Stimulated activated naive CD8-positive, alpha-beta T cell treated with anti-CD3 and anti-CD28 coated beads, Interleukin-15, Interleukin-2, amounts not matched to agents 100 U/mL and 50 U/mL, for 24 hours (primary cell): ENCODE data around the gene VPS26C.

Source experiments
- ATAC-seq: fragments of 150-1000 bp; cut with Tn5 transposase; one replicate; pipeline ENCODE4 v1.10.0; 2021
- DNase-seq: peaks from one replicate; pipeline ENCODE4 v3.0.0; 2021

VPS26C gene

GRCh38 chr21:37264808-37265207, 2.3 kb downstream of the VPS26C start:
- no peak for ATAC-seq
- no peak for DNase-seq

- DNase-seq, result no peak
- ATAC-seq, result no peak
Measured at GRCh38 chr21:37263827-37264600, 3.1 kb downstream of the VPS26C start.

DNA sequence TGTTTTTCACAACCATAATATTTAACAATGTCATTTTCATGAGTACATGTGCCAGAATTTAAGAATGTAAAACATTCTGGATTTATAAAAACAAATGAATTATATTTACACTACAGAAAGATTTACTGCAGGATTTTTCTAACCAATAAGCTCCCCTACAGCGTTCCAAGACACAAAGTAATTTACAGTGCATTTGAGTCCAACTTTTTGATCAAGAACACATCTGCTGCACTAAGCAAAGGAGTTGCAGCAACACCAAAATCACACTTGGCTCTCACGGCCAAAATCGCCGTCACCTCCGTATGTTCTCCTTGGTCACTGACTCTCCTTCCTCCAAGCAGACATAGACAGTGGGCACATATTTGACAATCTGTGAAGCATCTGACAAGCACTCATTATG, 7.7 kb downstream of the VPS26C start:
- no peak for ATAC-seq
- DNase-seq, result no peak

DNA sequence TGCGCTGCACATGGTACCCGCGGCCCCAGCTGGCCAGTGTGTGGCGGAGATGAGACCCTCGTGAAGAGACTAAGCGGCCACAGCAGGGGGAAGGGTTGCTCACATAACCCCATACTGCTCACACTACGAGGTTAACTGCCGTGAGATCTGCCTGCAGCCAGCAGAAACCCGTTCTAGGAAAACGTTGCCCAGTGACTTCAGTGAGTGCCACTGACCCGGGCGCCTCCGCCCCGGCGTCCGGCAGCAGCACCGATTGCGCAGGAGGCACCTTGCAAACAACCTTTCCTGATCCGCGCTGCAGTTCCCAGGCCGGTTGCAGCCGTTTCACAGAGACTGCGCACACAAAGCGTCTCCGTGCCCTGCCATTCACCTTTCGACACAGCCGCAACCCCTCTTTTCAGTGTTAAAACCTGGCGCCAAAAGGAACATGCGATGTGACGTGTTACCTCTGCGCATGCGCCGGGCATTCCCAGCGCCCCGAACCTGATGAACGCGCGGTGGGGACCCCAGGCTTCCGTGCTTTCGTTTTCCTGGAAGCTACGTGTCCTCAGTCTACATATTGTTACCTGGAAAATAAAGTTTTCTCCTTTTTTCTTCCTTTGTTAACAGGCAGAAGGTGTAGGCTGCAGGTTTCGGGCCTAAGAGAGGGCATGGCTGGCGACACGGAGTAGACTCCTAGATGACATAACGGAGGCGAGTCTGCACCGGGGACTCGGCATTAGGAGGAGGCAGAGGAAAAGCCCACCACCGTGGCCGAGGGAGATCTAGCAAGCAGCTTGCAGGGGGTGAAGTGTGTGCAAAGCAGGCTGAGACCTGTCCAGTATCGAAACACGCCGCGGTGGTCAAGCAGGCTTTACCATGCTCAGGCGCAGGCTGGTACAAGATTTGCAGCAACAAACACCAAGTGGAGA, 8.9 kb downstream of the VPS26C start:
- peak; percentile 85 for DNase-seq
- ATAC-seq, result peak; percentile 85

GRCh38 chr21:37257511-37257966, 9.6 kb downstream of the VPS26C start:
- DNase-seq (peak; percentile 59), ATAC-seq (peak; percentile 19)

- DNase-seq, result no peak
- no peak for ATAC-seq
Measured at GRCh38 chr21:37253991-37254390, 13.1 kb downstream of the VPS26C start.

GRCh38 chr21:37251294-37251634, 15.9 kb downstream of the VPS26C start:
- no peak for DNase-seq
- no peak for ATAC-seq

DNA sequence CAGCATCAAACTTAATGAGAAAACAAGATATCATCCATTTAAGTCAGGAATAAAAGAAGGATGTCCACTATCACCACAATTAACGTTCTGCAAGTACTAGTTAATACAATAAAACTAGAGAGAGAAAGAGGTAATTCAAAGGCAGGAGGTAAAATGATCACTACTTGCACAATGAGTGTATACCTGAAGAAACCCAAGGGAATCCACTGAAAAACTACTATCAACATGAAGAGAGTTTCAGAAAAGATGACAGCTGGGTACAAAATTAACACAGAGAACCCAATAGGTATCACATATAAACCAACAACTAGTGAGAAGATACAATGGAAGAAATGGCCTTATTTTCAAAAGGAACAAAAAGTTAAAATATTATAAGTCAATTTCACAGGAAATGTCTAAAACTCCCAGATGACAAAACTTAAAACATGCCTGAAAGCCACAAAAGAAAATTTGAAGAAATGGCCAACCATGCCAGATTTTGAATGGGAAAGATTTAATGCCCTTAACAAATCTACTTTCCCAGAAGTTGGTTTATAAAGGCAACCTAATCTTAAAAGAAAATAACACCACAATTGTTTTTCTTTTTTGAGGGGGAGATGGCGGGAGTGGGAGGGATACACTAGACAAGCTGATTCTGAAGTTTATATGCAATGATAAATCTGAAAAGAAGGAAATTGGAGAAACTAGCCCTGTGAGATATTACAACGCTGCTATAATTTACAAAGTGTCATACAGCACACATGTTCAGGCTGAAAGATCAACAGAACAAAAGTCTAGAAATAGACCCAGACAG, 17.8 kb downstream of the VPS26C start:
- ATAC-seq (no peak), DNase-seq (no peak)

- no peak for DNase-seq
Measured at GRCh38 chr21:37248298-37248697, 18.8 kb downstream of the VPS26C start.

DNA sequence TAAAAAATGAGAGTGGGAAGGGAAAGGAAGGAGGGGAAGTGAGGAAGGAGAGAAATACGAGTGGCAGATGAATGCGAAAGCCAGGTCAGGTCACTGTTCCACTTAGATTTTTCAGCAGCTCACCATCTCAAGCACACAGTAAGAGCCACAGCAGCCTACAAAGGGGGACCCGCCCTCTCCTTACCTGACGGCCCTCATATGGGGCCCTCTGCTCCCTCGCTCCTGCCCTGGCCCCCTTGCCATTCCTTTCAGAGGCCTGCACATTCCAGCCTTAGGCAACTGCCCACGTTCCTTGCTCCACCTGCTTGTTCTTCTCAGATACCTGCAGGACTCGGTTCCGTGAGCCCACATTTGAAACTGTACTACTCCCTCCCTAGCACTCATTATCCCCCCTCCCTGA, 22.0 kb downstream of the VPS26C start:
- DNase-seq (no peak), ATAC-seq (no peak)

More at GRCh38 chr21:37248298-37248697, 18.8 kb downstream of the VPS26C start:
- no peak for ATAC-seq

- DNase-seq (no peak), ATAC-seq (no peak)
Measured at GRCh38 chr21:37244501-37245095, 22.5 kb downstream of the VPS26C start.

DNA sequence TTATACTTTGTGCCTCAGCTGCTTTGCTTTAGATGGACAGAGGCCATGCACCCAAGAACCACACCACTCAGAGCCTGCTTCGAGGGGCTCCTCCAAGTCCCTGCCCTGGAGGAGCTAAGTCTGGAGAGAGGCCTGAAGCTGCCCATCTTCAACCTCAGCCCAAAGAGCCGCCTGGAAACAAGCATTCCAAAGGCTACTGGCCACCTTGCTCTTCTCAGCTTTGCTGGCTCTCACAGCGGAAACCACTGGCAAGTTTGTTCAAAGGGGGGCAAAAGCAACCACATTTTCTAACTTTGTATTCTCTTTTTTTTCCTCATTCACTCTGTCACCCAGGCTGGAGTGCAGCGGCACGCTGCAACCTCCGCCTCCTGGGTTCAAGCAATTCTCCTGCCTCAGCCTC, 23.2 kb downstream of the VPS26C start:
- ATAC-seq (no peak), DNase-seq (no peak)

GRCh38 chr21:37241426-37241825, 25.7 kb downstream of the VPS26C start:
- no peak for DNase-seq
- no peak for ATAC-seq

- no peak for ATAC-seq
Measured at GRCh38 chr21:37240978-37241377, 26.2 kb downstream of the VPS26C start.

GRCh38 chr21:37237764-37238163, 29.4 kb downstream of the VPS26C start:
- DNase-seq (no peak), ATAC-seq (no peak)

More at GRCh38 chr21:37240978-37241377, 26.2 kb downstream of the VPS26C start:
- DNase-seq, result no peak

DNA sequence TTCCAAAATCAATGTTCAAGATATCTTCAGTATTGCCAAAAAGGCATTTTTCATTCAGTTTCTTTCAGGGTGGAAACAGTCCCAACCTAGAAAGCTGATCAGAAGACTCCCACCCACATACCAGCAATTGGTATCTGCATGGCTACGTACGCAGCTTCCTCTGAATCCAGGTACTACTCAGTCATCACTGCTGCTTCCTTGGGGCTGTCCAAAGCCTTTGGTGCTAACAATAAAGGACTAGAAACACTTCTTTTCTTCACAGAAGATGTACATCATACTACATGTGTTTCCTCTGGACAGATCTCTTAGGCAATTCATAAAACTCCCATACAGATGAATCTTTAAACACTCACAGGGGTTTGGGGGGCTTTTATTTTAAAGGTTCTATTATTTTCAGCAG, 29.8 kb downstream of the VPS26C start:
- no peak for DNase-seq
- no peak for ATAC-seq

DNA sequence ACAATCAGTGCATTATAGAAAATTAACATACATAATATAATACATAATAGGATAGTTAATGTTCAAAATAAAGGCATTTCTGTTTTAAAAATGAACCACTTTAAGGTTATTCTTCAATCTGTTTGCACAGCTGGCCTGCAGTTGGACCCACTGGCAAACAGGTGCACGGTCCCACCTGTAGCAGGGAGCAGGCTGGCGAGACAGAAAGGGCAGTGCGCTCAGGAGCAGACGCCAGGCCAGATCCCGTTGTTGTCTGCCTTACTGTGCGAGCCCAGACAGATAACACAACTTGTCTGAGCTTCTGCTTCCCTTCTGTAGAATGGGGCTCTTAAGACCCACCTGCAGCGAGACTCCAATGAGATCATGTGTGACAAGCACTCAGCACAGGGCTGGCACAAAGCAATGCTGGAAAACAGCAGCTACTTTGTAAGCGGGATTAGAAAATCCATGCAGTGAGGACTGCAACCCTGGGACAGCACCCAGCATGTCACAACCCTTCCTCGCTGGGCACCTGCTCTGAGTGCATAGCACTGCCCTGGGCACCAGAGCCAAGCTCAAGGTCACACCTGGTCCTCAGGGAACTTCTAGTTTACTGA, 33.5 kb downstream of the VPS26C start:
- DNase-seq, result no peak
- no peak for ATAC-seq

DNA sequence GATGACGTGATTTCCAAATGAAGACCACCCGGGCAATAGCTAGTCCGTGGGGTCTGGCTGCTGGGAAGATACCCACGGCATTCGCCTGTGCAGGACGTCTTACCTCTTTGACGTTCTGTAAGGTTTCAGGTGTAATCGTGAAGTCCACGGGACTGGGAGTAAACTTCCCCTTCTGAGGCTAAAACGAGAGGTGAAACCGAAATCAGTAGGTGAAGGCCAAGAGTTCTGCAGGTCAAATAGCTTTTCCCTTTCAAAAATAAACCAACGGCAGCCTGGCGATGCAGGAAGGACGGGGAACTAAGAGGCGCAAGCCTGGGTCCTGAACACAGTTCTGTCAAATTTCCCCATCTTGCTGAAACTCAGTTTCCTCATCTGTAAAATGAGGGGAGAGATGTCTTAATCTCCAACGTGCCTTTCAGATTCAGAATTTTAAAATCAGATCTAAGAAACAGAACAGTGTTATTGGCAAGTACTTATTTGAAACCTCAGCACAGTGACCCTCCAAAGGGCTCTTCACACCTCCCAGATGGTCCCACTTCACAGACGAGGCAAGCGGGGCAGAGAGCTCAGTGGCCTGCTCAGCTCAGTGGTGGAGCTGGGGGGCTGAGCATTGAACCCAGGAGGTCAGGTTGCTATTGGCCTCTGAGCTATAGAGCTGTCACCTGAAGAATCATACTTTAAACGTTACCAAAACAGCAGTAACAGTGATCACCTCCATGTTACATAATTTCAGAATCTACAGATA, 34.7 kb downstream of the VPS26C start:
- ATAC-seq, result no peak
- no peak for DNase-seq

DNA sequence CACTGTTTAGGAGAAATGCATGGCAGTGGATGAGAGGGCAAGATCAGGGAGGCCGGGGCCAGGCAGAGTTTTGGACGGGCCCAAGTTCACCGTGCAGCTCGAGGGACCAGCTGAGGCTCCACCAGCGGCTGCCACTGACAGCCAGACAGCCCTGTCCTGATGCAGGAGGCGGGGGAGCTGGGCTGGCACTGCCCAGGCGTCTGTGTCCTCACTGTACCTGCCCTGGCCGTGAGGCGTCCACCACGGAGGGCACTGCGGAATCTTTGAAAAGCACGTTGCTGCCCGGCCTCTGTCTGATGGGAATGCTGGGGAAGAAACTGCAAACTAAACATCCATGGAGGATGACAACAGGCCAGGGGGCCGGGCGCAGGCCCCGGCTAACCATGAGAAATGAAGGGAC, 35.5 kb downstream of the VPS26C start:
- no peak for ATAC-seq

GRCh38 chr21:37231249-37231645, 35.9 kb downstream of the VPS26C start:
- DNase-seq (no peak), ATAC-seq (no peak)

More for the DNA sequence above, 35.5 kb downstream of the VPS26C start:
- no peak for DNase-seq
